Gastroesophageal sphincter (tissue), 3 donors: ENCODE data around the gene CTR9.

Experiments
- CTCF ChIP-seq, 4 experiments: fragments of 200-600 bp in 2 of 4; fragments of 450-650 bp in 2 of 4; sonication (generic) in 1 of 4; IDR thresholded peaks; one replicate each; pipeline ENCODE4 v1.5.1; 2017 to 2019; ENCODE audit warnings: antibody characterized with exemption in 4 of 4, mild to moderate bottlenecking in 2 of 4, moderate library complexity in 2 of 4
- POLR2A ChIP-seq, 2 donors: fragments of 450-650 bp; IDR thresholded peaks; one replicate each; pipeline ENCODE4 v1.6.1; 2017; ENCODE audit warnings: antibody characterized with exemption in 2 of 2, mild to moderate bottlenecking in 2 of 2, moderate library complexity in 1 of 2

- TF ChIP-seq CTCF (IDR thresholded peaks at IDR 0.05) (no peak), POLR2A (IDR thresholded peaks at IDR 0.05) (no peak)
Measured at GRCh38 chr11:10742460-10743208, 8.4 kb upstream of the CTR9 start.
